CD4-positive, alpha-beta T cell (primary cell): Measurements from ENCODE around the gene CASP2. TPM values are rescaled to one million over a fixed set of nuclear protein-coding genes. Genes with fewer than 3 reads are reported as not detected.
A peak's percentile ranks its signal among the peaks of the same experiment; 100 is the strongest.
"Not testable (repeated sequence)": the region's sequence is repeated elsewhere in the genome, so short reads cannot be mapped to it uniquely, and the experiment has no call there.

ENCODE experiments used
- ATAC-seq: fragments of 200-7000 bp; cut with Tn5 transposase; one replicate; pipeline ENCODE4 v1.10.0; 2022; ENCODE audit warnings: mild to moderate bottlenecking; ENCODE audit not compliant: poor library complexity
- CTCF ChIA-PET: fragments of 350-600 bp; sonication (Branson Sonifier 250); formaldehyde crosslinking; loops from one replicate; lab custom pipeline; 2021; ENCODE audit warnings: antibody characterized with exemption, inconsistent platforms; lab: Charles Lee
- POLR2A ChIA-PET: fragments of 350-600 bp; sonication (Branson Sonifier 250); formaldehyde crosslinking; loops from one replicate; lab custom pipeline; 2021; ENCODE audit warnings: antibody characterized with exemption, inconsistent platforms; lab: Charles Lee
- DNase-seq, 14 experiments: peaks; one replicate each; pipeline ENCODE4 v3.0.0-alpha.2; 2013 to 2020; ENCODE audit warnings: mixed read lengths in 2 of 14
- H3K27ac ChIP-seq, 2 donors: one replicate each; pipeline versions ENCODE4 v1.5.1 to v1.7.0; 2013; ENCODE audit warnings: low read length in 2 of 2, low read depth in 1 of 2, mild to moderate bottlenecking in 1 of 2
- H3K27me3 ChIP-seq, 2 experiments: 1 replicate in 1 of 2; 2 replicates in 1 of 2; pipeline versions ENCODE4 v1.6.1 to v1.7.0; 2013; ENCODE audit warnings: low read length in 2 of 2, control low read depth in 1 of 2, mild to moderate bottlenecking in 1 of 2, moderate library complexity in 1 of 2; ENCODE audit not compliant: insufficient read depth in 2 of 2, control insufficient read depth in 1 of 2
- H3K36me3 ChIP-seq: one replicate; pipeline ENCODE4 v1.6.1; 2013; ENCODE audit warnings: low read length, control low read depth; ENCODE audit not compliant: insufficient read depth
- H3K4me1 ChIP-seq: one replicate; pipeline ENCODE4 v1.6.1; 2013; ENCODE audit warnings: low read length, control low read depth; ENCODE audit not compliant: insufficient read depth
- H3K4me3 ChIP-seq: one replicate; pipeline ENCODE4 v1.5.1; 2013; ENCODE audit warnings: mild to moderate bottlenecking, low read length, moderate library complexity
- H3K9me3 ChIP-seq, 2 experiments: 1 replicate in 1 of 2; 2 replicates in 1 of 2; pipeline versions ENCODE4 v1.6.1 to v1.7.0; 2013; ENCODE audit warnings: low read length in 2 of 2, mild to moderate bottlenecking in 2 of 2, control low read depth in 1 of 2, moderate library complexity in 1 of 2; ENCODE audit not compliant: control insufficient read depth in 1 of 2, insufficient read depth in 1 of 2
- H3K27ac Mint-ChIP-seq: one replicate; pipeline ENCODE4 v1.8.0; 2020; ENCODE audit warnings: mixed read lengths
- H3K27me3 Mint-ChIP-seq: one replicate; pipeline ENCODE4 v1.8.0; 2021; ENCODE audit warnings: mixed read lengths
- H3K36me3 Mint-ChIP-seq: one replicate; pipeline ENCODE4 v1.8.0; 2021; ENCODE audit warnings: low read depth, mixed read lengths
- H3K4me1 Mint-ChIP-seq: one replicate; pipeline ENCODE4 v1.8.0; 2021; ENCODE audit warnings: low read depth, mixed read lengths
- H3K4me3 Mint-ChIP-seq: one replicate; pipeline ENCODE4 v1.8.0; 2020; ENCODE audit warnings: mild to moderate bottlenecking, mixed read lengths
- H3K9me3 Mint-ChIP-seq: one replicate; pipeline ENCODE4 v1.8.0; 2020; ENCODE audit warnings: mixed read lengths
- CTCF ChIP-seq: fragments of 200-600 bp; IDR thresholded peaks from one replicate; pipeline ENCODE4 v1.8.0; 2022; ENCODE audit warnings: antibody characterized with exemption, mild to moderate bottlenecking
- intact Hi-C, 2 experiments: fragments of 100-400 bp; cut with DNase I in 1 of 2; cut with micrococcal nuclease in 1 of 2; formaldehyde crosslinking; loops; one replicate each; pipeline versions ENCODE4 v1.15.1 to v1.9.0; 2023 to 2025; cut with DNase I, micrococcal nuclease
- total RNA-seq, 174 experiments: library from RNA in 2 of 174; stranded (reverse) in 2 of 174; gene quantifications; one replicate each; pipeline ENCODE4 v1.2.3 and lab custom pipeline; 2021 to 2026

The CASP2 gene
- total RNA-seq, 2 experiments from 2014 or later = 19.1 to 21.9 TPM

DNA sequence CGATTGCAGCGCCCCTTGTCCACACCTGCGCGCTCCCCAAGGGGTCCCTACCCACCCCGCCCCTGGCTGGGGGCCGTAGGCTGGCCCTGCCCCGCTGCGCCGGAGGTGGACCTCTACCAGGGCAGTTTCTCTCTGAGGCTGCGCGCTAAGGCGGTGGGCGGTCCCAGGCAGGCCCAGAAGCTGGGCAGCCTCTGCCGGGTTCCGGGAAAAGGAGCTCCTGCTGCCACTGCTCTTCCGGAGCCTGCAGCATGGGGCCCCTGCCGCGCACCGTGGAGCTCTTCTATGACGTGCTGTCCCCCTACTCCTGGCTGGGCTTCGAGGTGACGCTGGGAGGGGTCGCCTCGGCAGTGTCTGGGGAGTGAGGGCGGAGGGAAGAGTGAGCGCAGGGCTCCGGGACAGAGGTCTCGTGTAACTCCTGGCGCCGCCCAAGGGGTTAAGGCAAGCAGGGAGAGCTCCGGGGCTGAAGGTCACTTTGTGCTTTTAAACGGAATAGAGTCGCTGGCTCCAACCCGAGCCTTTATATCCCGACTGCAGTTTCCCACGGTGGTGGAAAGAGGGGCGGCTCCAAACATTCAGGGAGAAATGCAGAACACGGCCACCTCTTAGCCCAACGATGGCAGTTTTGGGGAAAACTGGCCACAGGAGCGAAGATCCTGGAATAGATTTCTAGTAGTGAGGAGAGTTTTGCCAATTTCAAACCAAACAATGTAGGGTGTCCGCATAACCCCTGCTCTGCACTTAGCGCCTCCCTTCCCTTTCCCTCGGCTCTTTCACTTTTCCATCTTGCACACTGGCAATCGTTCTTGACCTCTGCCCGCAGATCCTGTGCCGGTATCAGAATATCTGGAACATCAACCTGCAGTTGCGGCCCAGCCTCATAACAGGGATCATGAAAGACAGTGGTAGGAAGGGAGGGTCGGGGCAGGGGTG, 24.6 kb upstream of the CASP2 start, which contains the start of gene GSTK1:
Gene GSTK1, plus strand, starts transcription at position 176 of the 930 bp plus-strand sequence. Its CDS starts 73 bp downstream, at position 249.
- peak within 1 kb of the TSS; percentile 95 for H3K27ac Mint-ChIP-seq
- Histone ChIP-seq H3K9me3 (no peaks in the 10 kb centered on the region), H3K4me1 (peaks cover 49% of the 10 kb centered on the region), H3K36me3 (peaks cover 41% of the 10 kb centered on the region), H3K4me3 (peak within 1 kb of the TSS; percentile 98), H3K27ac (peak within 1 kb of the TSS; percentile 74), H3K27me3 (no peaks in the 10 kb centered on the region)
- H3K27me3 Mint-ChIP-seq = no peaks in the 10 kb centered on the region
- peak within 1 kb of the TSS; percentile 98 for H3K4me3 Mint-ChIP-seq
- CTCF ChIA-PET = interaction anchor here (0.8 to 2.8 kb wide), 9 partner anchors 9 to 117 kb away, joined by 3 to 16 read pairs (median 5); partner anchors contain the start of gene CASP2
- POLR2A ChIA-PET = interaction anchor here (0.8 to 4.0 kb wide), 19 partner anchors 8 to 478 kb away, joined by 3 to 41 read pairs (median 6); partner anchors contain the start of gene CASP2
- peaks cover 64% of the 10 kb centered on the region for H3K4me1 Mint-ChIP-seq
- intact Hi-C loops = loop anchor here (1.0 to 2.0 kb wide), 3 partner anchors 21 to 25 kb away; partner anchors contain the start of genes CASP2 (in 1 of the 2) and TMEM139 (in 1 of the 2)
- H3K9me3 Mint-ChIP-seq = no peaks in the 10 kb centered on the region
- DNase-seq = peak; percentile 53 to 87 (median 77)
- ATAC-seq = peak; percentile 96
- H3K36me3 Mint-ChIP-seq = peaks cover 48% of the 10 kb centered on the region
- TF ChIP-seq CTCF = no peak

DNA sequence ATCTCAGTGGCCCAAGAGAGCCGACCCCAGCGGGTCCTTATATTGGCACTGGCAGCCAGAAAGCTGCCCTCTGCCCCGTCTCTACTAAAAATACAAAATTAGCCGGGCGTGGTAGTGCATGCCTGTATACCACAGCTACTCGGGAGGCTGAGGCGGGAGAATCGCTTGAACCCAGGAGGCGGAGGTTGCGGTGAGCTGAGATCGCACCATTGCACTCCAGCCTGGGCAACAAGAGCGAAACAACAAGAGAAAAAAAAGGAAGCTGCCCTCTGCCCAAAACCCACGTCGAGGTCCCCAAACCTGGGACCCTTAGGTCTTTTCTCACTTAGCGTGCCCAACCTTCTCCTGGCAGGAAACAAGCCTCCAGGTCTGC, 24.0 kb upstream of the CASP2 start:
- Mint-ChIP-seq H3K4me3 (peak overlapping the region; percentile 98), H3K36me3 (peaks cover 54% of the 10 kb centered on the region), H3K4me1 (peaks cover 60% of the 10 kb centered on the region), H3K27ac (peak overlapping the region; percentile 95)
- not testable (repeated sequence) for H3K9me3 ChIP-seq, DNase-seq, ATAC-seq, H3K27me3 Mint-ChIP-seq, H3K27me3 ChIP-seq, H3K9me3 Mint-ChIP-seq
- intact Hi-C loops = loop anchor here in 1 of 2 experiments (2.0 kb wide), 2 partner anchors 21 to 23 kb away; partner anchors contain the start of gene TMEM139
- Histone ChIP-seq H3K4me3 (peak overlapping the region; percentile 98), H3K4me1 (peaks cover 49% of the 10 kb centered on the region), H3K36me3 (peaks cover 48% of the 10 kb centered on the region), H3K27ac (peak overlapping the region; percentile 74)
- CTCF ChIA-PET = interaction anchor here (0.8 to 2.8 kb wide), 6 partner anchors 9 to 116 kb away, joined by 3 to 16 read pairs (median 5); partner anchors contain the start of gene CASP2
- POLR2A ChIA-PET = interaction anchor here (0.8 to 4.0 kb wide), 11 partner anchors 9 to 456 kb away, joined by 3 to 41 read pairs (median 8); partner anchors contain the start of gene CASP2

GRCh38 chr7:143265017-143265693, 23.0 kb upstream of the CASP2 start:
- Mint-ChIP-seq H3K27ac (peak overlapping the region; percentile 95), H3K4me3 (peak overlapping the region; percentile 98), H3K4me1 (peaks cover 60% of the 10 kb centered on the region), H3K27me3 (no peaks in the 10 kb centered on the region), H3K9me3 (no peaks in the 10 kb centered on the region), H3K36me3 (peaks cover 64% of the 10 kb centered on the region)
- H3K36me3 ChIP-seq = peaks cover 55% of the 10 kb centered on the region
- ATAC-seq = no peak
- DNase-seq = peak in 1 of 14 experiments; percentile 19
- POLR2A ChIA-PET = interaction anchor here (0.9 to 4.0 kb wide), 6 partner anchors 8 to 457 kb away, joined by 4 to 41 read pairs (median 12); partner anchors contain the start of gene CASP2
- H3K27ac ChIP-seq = peak overlapping the region; percentile 54 to 74
- peak overlapping the region; percentile 98 for H3K4me3 ChIP-seq
- no peaks in the 10 kb centered on the region for H3K9me3 ChIP-seq
- H3K27me3 ChIP-seq = no peaks in the 10 kb centered on the region
- intact Hi-C loops = loop anchor here in 1 of 2 experiments (2.0 kb wide), 2 partner anchors 20 to 24 kb away; partner anchors contain the start of gene TMEM139
- CTCF ChIA-PET = interaction anchor here (0.5 to 2.8 kb wide), 7 partner anchors 8 to 115 kb away, joined by 3 to 16 read pairs (median 3); no protein-coding TSS in a partner anchor
- TF ChIP-seq CTCF = no peak
- peaks cover 48% of the 10 kb centered on the region for H3K4me1 ChIP-seq
